GM18870 (cell line): ENCODE measurements around the gene DPP9.
"Not testable (repeated sequence)": the region's sequence is repeated elsewhere in the genome, so short reads cannot be mapped to it uniquely, and the experiment has no call there.

ENCODE experiments used
- ATAC-seq: cut with Tn5 transposase; IDR thresholded peaks from one replicate; pipeline ENCODE4 v1.9.1; 2021; ENCODE audit warnings: moderate library complexity; ENCODE audit not compliant: unreplicated experiment

Gene DPP9

GRCh38 chr19:4723595-4724514, at the start of gene DPP9:
Gene DPP9, minus strand, starts transcription at chr19:4723842. Its CDS starts 3,936 bp downstream, at chr19:4719906.
- ATAC-seq: peak; percentile 82

- ATAC-seq: no peak
These were observed 49.5 kb upstream of the DPP9 start for GRCh38 chr19:4773047-4773640.

- ATAC-seq: no peak
These were observed 48.9 kb upstream of the DPP9 start for GRCh38 chr19:4772566-4772965.

- ATAC-seq: no peak
These were observed 45.5 kb upstream of the DPP9 start for GRCh38 chr19:4768934-4769777.

- ATAC-seq: no peak
These were observed 40.7 kb upstream of the DPP9 start for GRCh38 chr19:4764393-4764660.

DNA sequence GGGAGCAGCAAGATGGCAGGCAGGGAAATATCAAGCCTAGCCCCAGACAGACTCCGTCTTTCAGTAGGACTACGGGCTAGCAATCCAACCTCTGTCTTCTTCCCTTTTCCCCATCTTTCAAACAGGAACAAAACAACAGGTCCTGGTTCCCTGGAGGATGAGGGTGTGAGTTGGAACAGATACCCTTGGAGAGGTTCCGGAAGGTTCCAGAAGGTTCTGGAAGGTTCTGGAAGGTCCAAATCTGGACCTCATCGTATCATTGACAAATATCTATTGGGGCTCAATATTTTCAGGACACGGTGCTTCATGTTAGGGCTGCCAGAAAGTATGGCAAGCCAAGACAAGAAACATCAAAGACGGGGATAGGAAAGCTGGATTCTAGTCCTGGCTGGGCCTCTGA, 39.4 kb upstream of the DPP9 start:
- ATAC-seq: no peak

GRCh38 chr19:4760285-4760650, 36.6 kb upstream of the DPP9 start:
- ATAC-seq: no peak

- ATAC-seq: no peak
These were observed 36.0 kb upstream of the DPP9 start for GRCh38 chr19:4759388-4760284.

DNA sequence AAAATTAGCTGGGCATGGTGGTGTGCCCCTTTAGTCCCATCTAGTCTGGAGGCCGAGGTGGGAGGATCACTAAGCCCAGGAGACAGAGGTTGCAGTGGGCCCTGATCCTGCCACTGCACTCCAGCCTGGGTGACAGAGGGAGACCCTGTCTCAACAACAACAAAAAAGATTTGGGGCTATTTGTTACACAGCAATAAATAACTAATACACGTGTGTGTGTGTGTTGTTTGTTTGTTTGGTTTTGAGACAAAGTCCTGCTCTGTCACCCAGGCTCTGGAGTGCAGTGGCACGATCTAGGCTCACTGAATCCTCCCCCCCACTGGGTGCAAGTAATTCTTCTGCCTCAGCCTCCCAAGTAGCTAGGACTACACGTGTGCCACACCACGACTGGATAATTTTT, 35.0 kb upstream of the DPP9 start:
- no peak for ATAC-seq

DNA sequence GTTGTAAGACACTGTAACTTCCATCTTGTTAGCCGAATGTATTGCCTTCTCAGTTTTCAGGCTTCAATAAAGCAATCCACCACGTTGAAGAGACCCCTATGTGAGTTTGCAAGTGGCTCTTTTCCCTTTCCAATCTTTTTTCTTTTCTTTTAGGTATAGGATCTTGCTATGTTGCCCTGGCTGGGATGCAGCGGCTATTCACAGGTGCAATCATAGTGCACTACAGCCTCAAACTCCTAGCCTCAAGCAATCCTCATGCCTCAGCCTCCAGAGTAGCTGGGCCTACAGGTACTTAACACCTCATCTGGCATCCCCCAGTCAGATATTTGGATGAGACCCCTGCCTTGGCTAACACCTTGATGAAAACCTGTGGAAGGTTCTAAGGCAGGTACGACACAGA, 34.4 kb upstream of the DPP9 start:
- no peak for ATAC-seq

DNA sequence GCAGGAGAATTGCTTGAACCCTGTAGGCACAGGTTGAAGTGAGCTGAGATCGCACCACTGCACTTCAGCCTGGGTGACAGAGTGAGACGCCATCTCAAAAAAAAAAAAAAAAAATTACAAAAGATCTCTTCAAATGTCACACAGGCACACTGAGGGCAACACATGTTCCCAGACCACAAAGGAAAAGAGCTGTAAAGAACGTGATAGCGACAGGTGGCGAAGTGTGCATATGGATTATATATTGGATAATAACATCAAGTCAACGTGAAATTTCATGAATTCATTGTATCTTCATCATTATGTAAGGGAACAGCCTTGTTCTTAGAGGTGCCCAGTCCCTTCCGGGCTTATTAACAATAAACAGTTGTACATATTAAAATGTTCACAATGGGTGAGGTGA, 31.8 kb upstream of the DPP9 start:
- no peak for ATAC-seq

DNA sequence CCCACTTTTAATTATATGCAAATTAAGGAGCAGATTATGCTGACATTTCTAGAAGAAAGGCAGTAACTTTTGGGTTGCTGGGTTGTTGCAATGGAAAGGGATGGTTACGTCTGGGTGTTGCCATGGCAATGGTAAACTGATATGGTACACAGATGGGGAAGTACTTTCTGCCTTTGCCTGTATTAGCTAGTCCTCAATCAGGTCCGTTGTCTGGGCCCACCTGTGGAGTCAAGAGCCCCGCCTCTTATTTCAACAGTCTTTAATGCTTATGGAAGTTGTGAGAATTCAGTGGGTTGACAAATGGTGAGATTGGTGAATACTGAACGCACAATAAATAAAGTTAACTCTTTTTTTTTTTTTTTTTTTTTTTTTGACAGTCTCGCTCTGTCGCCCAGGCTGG, 30.6 kb upstream of the DPP9 start:
- no peak for ATAC-seq

DNA sequence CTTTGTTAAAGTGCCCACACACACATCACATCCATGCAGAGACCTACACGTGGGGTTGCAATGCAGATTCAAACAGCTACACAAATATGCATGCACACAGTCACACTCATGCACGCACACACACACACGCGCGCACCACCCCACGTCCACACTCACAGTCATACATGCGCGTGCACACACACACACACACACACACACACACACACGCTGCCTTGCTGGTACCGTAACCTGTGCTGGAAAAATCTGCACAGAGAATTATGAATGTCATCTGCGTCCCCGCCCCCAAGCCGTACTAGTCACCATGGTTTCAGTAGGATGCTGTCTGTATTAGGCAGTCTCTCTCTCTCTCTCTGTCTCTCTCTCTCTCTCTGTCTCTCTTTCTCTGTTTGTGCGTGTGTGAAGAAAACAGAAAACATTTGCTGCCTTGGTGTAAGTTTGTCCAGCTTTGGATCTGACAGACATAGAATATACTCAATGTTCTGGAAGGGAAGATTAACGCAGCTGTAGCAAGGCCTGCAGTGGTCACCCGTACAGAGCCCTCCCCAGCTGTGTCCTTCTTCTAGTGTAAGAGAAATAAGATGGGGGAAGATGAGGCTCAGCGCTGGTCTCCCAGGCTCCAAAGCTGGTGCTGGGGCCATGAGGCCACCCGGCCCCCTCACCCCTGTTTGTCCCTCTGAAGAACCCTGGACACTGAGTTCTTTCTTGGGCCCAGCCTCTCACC, 26.4 kb upstream of the DPP9 start:
- ATAC-seq: no peak

GRCh38 chr19:4748589-4748988, 24.9 kb upstream of the DPP9 start:
- ATAC-seq: no peak

- no peak for ATAC-seq
These were observed 24.5 kb upstream of the DPP9 start for GRCh38 chr19:4748185-4748584.

- no peak for ATAC-seq
These were observed 22.3 kb upstream of the DPP9 start for GRCh38 chr19:4745986-4746385.

- ATAC-seq: not testable (repeated sequence)
These were observed 21.5 kb upstream of the DPP9 start for GRCh38 chr19:4745175-4745574.

DNA sequence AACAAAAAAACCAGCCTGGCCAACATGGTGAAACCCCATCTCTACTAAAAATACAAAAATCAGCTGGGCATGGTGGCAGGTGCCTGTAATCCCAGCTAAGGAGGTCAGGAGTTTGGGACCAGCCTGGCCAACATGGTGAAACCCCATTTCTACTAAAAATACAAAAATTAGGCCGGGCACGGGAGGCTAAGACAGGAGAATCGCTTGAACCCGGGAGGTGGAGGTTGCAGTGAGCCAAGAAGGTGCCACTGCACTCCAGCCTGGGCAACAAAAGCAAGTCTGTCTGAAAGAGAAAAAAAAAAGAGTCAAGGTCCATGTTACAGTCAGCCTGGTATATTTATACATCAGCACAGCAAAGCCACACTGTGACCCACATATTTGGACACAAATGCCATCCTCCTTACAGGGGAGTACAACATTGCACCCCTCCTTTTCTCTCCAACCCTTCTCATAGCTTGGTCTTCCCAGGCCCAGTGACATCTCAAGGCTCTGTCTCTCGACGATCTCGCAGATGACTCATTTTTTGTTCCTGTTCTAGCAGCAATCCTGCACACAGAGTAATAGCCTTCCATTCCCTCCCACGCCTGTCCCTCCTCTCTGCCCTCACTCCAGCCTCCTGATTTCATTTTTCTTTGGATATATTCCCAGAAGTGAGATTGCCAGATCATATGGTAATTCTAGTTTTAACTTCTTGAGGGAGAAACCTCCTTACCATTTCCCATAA, 21.0 kb upstream of the DPP9 start:
- no peak for ATAC-seq
